Activated T-helper 1 cell treated with anti-CD3 and anti-CD28 coated beads, Interleukin-12 subunit alpha, Interleukin-12 subunit beta, Interleukin-2, Interleukin-4 antibody, amounts not matched to agents 30 ng/mL and 10 ng/mL and 1 ng/mL, durations not matched to agents 14 hours and 24 hours and 36 hours (primary cell): ENCODE measurements around the gene CDK2AP2. TPM values are rescaled to one million over a fixed set of nuclear protein-coding genes. Genes with fewer than 3 reads are reported as not detected.

ENCODE experiments used
- DNase-seq: peaks from one replicate; pipeline ENCODE4 v3.0.0; 2021; ENCODE audit warnings: low spot score
- H3K27ac Mint-ChIP-seq: one replicate; pipeline ENCODE4 v1.8.0; 2021; ENCODE audit warnings: mild to moderate bottlenecking, mixed read lengths
- H3K27me3 Mint-ChIP-seq: one replicate; pipeline ENCODE4 v1.8.0; 2022; ENCODE audit warnings: mild to moderate bottlenecking, moderate library complexity, mixed read lengths; ENCODE audit not compliant: insufficient read depth
- H3K36me3 Mint-ChIP-seq: one replicate; pipeline ENCODE4 v1.8.0; 2021; ENCODE audit warnings: low read depth, mixed read lengths
- H3K4me1 Mint-ChIP-seq: one replicate; pipeline ENCODE4 v1.8.0; 2021; ENCODE audit warnings: low read depth, mixed read lengths
- H3K4me3 Mint-ChIP-seq: one replicate; pipeline ENCODE4 v1.8.0; 2021; ENCODE audit warnings: mild to moderate bottlenecking, moderate library complexity, mixed read lengths
- H3K9me3 Mint-ChIP-seq: one replicate; pipeline ENCODE4 v1.8.0; 2021; ENCODE audit warnings: mixed read lengths
- intact Hi-C: fragments of 100-400 bp; cut with micrococcal nuclease; formaldehyde crosslinking; loops from one replicate; pipeline ENCODE4 v1.15.1; 2024
- total RNA-seq: library from RNA; stranded (reverse); gene quantifications from 2 replicates; pipeline ENCODE4 v1.2.3, GENCODE V29; 2022

CDK2AP2 gene
- total RNA-seq, 1 donor from 2014 or later: 107 TPM

GRCh38 chr11:67538823-67539505 lies 31.0 kb upstream of the CDK2AP2 start:
- DNase-seq: no peak
- no peak overlapping the region for H3K4me3 Mint-ChIP-seq
- H3K27ac Mint-ChIP-seq: no peak overlapping the region
- no peaks in the 10 kb centered on the region for H3K27me3 Mint-ChIP-seq
- H3K4me1 Mint-ChIP-seq: no peaks in the 10 kb centered on the region
- no peaks in the 10 kb centered on the region for H3K36me3 Mint-ChIP-seq
- intact Hi-C loops: no loop called here
- peaks cover 7% of the 10 kb centered on the region for H3K9me3 Mint-ChIP-seq

GRCh38 chr11:67538306-67538705 lies 30.3 kb upstream of the CDK2AP2 start:
- H3K4me3 Mint-ChIP-seq: no peak overlapping the region
- H3K4me1 Mint-ChIP-seq: no peaks in the 10 kb centered on the region
- no peaks in the 10 kb centered on the region for H3K36me3 Mint-ChIP-seq
- no peak overlapping the region for H3K27ac Mint-ChIP-seq
- peaks cover 2% of the 10 kb centered on the region for H3K27me3 Mint-ChIP-seq
- H3K9me3 Mint-ChIP-seq: peaks cover 12% of the 10 kb centered on the region
- no peak for DNase-seq
- intact Hi-C loops: no loop called here

DNA sequence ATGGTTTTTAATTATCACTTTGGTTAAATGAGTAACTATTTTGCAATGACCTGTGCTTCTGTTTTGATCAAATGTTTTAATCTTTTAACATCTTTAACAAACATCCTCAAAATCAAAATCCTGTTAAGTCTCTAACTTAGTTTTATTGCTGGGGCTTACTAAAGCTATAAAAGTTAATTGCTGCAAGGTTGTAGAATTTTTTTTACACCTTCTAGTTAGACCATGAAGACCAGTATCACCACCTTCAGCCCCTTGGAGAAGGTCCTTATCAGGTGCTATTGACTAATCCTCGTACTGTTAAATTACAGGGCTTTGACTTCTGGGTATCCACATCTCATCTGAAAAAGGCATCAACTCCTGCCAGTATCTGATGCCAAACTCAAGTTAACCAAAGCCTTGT lies 27.6 kb upstream of the CDK2AP2 start:
- Mint-ChIP-seq H3K27ac (no peak overlapping the region), H3K36me3 (no peaks in the 10 kb centered on the region), H3K27me3 (peaks cover 3% of the 10 kb centered on the region), H3K4me3 (no peak overlapping the region), H3K9me3 (peaks cover 23% of the 10 kb centered on the region), H3K4me1 (no peaks in the 10 kb centered on the region)
- intact Hi-C loops: no loop called here
- DNase-seq: no peak

- no peak overlapping the region for H3K4me3 Mint-ChIP-seq
- no peaks in the 10 kb centered on the region for H3K36me3 Mint-ChIP-seq
- intact Hi-C loops: no loop called here
- no peaks in the 10 kb centered on the region for H3K4me1 Mint-ChIP-seq
- no peak for DNase-seq
- peaks cover 6% of the 10 kb centered on the region for H3K27me3 Mint-ChIP-seq
- H3K9me3 Mint-ChIP-seq: peaks cover 23% of the 10 kb centered on the region
- H3K27ac Mint-ChIP-seq: no peak overlapping the region
Observed at GRCh38 chr11:67534070-67534679, 26.2 kb upstream of the CDK2AP2 start.

GRCh38 chr11:67532889-67533288 lies 24.9 kb upstream of the CDK2AP2 start:
- DNase-seq: no peak
- Mint-ChIP-seq H3K27ac (no peak overlapping the region), H3K4me3 (no peak overlapping the region), H3K4me1 (no peaks in the 10 kb centered on the region), H3K9me3 (peaks cover 23% of the 10 kb centered on the region), H3K36me3 (no peaks in the 10 kb centered on the region), H3K27me3 (peaks cover 6% of the 10 kb centered on the region)
- intact Hi-C loops: no loop called here

DNA sequence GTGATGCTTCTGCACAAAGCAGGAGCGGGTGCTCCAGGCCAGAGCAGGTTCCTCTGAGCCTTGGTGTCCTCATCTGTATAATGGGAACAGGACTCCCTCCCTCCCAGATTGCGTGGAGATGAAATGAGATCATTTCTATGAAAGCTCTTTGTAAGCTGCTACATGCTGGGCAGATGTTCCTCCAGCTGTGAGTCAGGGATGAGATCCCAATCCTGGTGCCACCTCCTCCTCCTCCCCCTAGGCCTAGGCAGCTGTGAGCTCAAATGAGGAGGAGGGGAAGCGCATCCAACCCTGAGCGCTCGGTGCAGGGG lies 22.3 kb upstream of the CDK2AP2 start:
- Mint-ChIP-seq H3K27me3 (peaks cover 6% of the 10 kb centered on the region), H3K4me3 (no peak overlapping the region), H3K36me3 (no peaks in the 10 kb centered on the region), H3K9me3 (peaks cover 23% of the 10 kb centered on the region), H3K27ac (no peak overlapping the region), H3K4me1 (no peaks in the 10 kb centered on the region)
- intact Hi-C loops: no loop called here
- no peak for DNase-seq

GRCh38 chr11:67528376-67528775 lies 20.4 kb upstream of the CDK2AP2 start:
- Mint-ChIP-seq H3K27me3 (peaks cover 4% of the 10 kb centered on the region), H3K4me3 (no peak overlapping the region), H3K27ac (no peak overlapping the region), H3K36me3 (no peaks in the 10 kb centered on the region), H3K4me1 (no peaks in the 10 kb centered on the region), H3K9me3 (peaks cover 11% of the 10 kb centered on the region)
- no peak for DNase-seq
- intact Hi-C loops: no loop called here

DNA sequence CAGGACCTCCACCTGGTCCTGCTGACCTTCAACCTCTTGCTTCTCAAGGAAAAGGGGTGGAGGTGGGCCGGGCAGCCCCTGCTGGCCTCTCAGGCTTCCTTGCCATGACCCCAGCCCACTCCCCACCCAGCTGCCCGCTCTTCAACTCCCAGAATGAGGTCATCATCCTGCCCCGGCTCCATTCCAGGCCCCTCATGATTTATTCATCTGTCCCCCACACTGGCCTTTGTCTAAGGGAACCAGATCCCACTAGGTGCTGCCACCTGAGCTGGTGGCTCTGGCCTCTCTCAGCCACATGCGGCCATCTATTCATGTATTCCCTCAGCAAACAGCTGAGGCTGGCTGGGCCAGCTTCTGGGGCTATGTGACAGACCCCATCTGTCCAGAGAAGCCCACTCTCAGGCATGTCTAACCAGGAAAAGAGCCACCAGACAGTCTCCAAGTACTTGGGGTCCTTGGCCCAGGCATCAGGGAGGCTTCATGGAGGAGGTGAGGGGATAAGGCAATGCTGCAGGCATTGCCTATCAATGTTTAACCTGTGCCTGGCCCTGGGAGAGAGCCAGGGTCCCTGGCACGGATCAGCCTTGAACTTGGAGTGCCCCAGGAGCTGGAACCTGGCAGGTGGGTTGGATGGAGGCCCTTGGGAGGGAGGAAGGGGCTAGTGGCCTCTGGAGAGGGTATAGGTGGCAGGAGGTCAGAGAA lies 17.5 kb upstream of the CDK2AP2 start:
- Mint-ChIP-seq H3K4me1 (no peaks in the 10 kb centered on the region), H3K27me3 (peaks cover 3% of the 10 kb centered on the region), H3K36me3 (no peaks in the 10 kb centered on the region), H3K9me3 (no peaks in the 10 kb centered on the region), H3K27ac (no peak overlapping the region), H3K4me3 (no peak overlapping the region)
- no peak for DNase-seq
- intact Hi-C loops: no loop called here

DNA sequence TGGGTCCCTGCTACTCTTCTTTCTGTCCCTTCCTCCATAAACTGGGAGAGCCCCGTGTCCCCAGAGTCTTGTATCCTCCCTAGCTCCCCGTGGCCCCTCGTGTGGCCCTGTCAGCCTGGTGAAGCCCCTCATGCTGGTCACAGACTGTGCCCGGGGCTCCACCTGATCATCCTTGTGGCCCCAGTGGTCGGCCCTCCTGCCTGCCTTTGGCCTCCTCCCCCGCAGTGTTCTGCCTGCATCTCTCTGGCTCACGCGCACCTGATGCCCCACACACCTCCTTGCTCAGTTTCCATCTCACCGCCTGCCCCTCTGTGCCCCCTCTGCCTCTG lies 16.5 kb upstream of the CDK2AP2 start:
- H3K36me3 Mint-ChIP-seq: no peaks in the 10 kb centered on the region
- H3K4me1 Mint-ChIP-seq: no peaks in the 10 kb centered on the region
- intact Hi-C loops: no loop called here
- H3K9me3 Mint-ChIP-seq: no peaks in the 10 kb centered on the region
- H3K27me3 Mint-ChIP-seq: peaks cover 3% of the 10 kb centered on the region
- DNase-seq: no peak
- no peak overlapping the region for H3K4me3 Mint-ChIP-seq
- no peak overlapping the region for H3K27ac Mint-ChIP-seq

- Mint-ChIP-seq H3K9me3 (no peaks in the 10 kb centered on the region), H3K27ac (no peak overlapping the region), H3K36me3 (no peaks in the 10 kb centered on the region), H3K4me1 (no peaks in the 10 kb centered on the region), H3K4me3 (no peak overlapping the region), H3K27me3 (no peaks in the 10 kb centered on the region)
- no peak for DNase-seq
- intact Hi-C loops: no loop called here
Observed at GRCh38 chr11:67523556-67524479, 15.9 kb upstream of the CDK2AP2 start.

GRCh38 chr11:67522844-67523555 lies 15.0 kb upstream of the CDK2AP2 start, which contains the start of gene CABP2:
CABP2 (minus strand) TSS chr11:67523446; CDS start chr11:67523326, 120 bp downstream.
- H3K36me3 Mint-ChIP-seq: no peaks in the 10 kb centered on the region
- no peaks in the 10 kb centered on the region for H3K27me3 Mint-ChIP-seq
- no peak within 1 kb of the TSS for H3K4me3 Mint-ChIP-seq
- H3K4me1 Mint-ChIP-seq: no peaks in the 10 kb centered on the region
- intact Hi-C loops: no loop called here
- no peak within 1 kb of the TSS for H3K27ac Mint-ChIP-seq
- H3K9me3 Mint-ChIP-seq: no peaks in the 10 kb centered on the region
- no peak for DNase-seq

DNA sequence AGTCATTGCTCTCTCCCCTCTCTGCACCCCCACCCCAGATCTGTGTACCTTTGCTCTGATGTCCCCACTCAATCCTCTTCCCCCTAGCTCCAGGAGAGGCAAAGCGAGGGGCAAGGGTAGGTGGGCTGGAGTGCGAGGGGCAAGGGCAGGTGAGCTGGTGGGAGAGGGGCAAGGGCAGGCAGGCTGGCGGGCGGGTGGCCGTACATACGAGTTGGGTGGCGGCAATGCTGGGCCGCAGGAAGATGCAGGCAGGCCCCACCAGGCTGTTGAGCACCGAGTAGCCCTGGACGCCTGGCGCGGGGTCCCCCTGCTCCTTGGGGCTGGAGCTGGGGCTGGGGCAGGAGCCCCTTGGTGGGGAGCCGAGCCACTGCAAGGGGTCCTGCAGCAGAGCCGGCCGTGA lies 14.4 kb upstream of the CDK2AP2 start:
- Mint-ChIP-seq H3K27me3 (no peaks in the 10 kb centered on the region), H3K4me3 (no peak overlapping the region), H3K4me1 (no peaks in the 10 kb centered on the region), H3K27ac (no peak overlapping the region), H3K9me3 (no peaks in the 10 kb centered on the region), H3K36me3 (no peaks in the 10 kb centered on the region)
- no peak for DNase-seq
- intact Hi-C loops: no loop called here
